HG03039 (cell line): ENCODE data around the gene ASTN2.

Source experiments
- ATAC-seq: cut with Tn5 transposase; IDR thresholded peaks from one replicate; pipeline ENCODE4 v1.9.1; 2021; ENCODE audit warnings: mild to moderate bottlenecking, moderate library complexity; ENCODE audit not compliant: unreplicated experiment

Gene ASTN2

DNA sequence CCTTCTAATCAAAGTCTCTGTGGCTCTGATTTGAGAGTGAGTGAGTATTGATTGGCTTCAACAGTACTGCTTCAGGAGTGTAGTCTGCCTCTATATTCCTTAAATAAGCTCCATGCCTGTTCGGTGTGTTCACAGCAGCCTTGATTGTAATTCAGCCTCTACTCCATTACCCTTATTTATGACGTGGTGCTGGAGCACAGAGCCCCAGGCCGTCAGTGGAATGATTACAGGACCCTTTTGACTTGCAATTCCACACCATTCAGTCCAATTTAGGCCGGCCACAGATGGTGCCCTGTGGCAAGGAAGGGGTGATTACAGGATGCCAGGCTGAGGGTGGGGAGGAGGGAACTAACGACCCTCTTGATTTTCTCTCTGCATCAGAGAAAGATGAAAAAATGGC, 110.3 kb downstream of the ASTN2 start:
- no peak for ATAC-seq

DNA sequence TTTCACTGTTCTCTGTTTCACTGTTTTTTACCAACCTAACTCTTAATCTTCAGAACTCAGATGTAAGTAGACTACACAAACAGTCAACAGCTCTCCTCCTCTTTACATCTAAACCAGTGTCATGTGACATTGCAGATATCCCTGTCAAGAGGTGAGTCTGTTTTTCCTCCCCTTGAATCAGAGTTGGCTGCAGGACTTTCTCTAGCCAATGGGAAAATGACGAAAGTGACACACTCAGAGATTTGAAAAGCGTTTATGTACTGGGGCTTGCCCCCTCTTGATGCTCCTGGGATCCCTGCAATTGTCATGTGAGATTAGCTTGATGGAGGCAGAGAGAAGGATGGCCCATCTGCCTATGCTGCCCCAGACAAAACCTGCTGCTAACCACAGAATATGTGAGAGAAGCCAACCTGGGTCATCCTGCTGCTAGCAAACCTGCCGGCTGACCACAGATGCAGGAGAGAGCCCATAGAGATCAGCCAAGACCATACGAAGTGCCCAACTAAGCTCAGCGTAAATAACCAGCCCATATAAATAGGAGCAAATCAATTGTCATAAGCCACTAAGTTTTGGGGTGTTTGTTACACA, 111.1 kb downstream of the ASTN2 start:
- ATAC-seq, result no peak

DNA sequence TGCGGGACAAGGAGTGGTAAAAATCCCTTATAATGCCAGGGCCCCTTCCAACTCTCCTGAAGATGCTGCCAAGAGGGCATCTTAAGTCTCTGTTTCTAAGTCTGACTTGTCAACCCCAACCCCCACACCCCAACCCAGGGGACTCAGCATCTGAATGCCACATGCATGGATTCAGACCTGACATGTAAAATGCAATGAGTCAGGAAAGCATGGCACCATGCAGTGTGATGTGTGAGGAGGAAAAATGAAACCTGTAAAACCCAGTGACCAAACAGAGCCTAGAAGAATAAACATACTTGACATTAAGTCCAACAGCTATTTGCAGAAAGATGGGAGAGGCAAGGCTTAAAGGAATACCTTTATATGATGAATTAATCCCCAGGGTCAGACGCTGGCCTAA, 112.4 kb downstream of the ASTN2 start:
- no peak for ATAC-seq

- no peak for ATAC-seq
These were observed 114.3 kb downstream of the ASTN2 start for GRCh38 chr9:117300371-117301110.

DNA sequence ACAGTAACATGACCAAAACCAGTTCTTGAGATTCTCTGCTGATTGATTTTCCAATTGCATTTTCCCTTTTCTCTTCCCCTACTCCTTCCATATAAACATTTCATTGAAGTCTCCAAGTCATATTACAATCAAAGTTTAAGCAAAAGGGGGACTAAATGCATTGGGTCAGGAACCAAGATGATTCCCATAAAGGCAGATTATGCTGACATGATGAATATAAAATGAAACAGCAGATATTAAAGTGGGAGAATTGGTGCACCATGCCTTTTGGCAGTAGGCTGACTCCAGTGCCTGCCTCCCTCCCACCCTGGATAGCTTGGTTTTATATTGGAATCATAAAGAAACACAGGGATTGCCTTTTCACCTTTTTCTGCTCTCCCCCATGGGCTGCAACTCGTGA, 118.4 kb downstream of the ASTN2 start:
- ATAC-seq, result no peak

DNA sequence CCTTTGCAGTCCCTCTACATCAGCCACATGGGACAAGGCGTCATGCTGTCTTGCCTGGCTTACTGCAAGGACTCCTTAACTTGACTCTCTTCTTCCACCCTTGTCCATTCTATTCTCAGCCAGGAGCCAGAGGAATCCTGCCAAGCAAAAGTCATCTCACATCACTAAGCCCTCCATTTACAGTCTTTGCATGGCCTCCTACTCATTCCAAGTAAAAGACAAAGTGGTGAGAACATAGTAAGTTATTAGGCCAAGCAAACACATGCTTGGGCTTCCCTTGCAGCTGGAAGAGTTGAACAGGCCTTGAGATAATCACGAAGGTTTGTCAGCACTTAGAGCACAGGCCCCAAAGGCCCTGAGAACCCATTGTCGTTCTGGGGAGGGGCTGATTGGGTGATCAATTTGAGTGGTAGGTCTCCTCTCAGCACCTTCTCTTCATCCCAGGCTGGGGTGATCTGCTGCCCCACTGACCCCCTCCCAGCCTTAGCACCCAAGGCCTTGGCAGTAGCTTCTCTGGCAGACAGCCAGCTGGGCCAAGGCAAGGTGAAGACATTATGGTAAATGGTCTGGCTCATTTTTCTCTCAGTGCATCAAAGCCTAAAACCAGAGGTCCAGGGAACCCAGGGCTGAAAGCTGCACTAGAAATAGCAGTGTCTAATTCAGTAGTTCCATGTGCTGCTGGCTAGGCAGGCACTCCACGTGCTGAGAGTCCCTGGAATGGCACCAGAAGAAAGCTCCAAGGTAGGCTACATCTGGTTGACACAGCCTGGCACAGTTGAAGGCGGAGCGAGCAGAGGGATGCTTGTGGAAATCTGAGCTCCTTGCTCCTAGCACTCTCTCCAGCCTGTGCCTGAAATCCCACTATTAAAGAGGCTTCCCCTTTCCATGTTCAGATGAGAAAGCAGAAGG, 121.4 kb downstream of the ASTN2 start:
- no peak for ATAC-seq

DNA sequence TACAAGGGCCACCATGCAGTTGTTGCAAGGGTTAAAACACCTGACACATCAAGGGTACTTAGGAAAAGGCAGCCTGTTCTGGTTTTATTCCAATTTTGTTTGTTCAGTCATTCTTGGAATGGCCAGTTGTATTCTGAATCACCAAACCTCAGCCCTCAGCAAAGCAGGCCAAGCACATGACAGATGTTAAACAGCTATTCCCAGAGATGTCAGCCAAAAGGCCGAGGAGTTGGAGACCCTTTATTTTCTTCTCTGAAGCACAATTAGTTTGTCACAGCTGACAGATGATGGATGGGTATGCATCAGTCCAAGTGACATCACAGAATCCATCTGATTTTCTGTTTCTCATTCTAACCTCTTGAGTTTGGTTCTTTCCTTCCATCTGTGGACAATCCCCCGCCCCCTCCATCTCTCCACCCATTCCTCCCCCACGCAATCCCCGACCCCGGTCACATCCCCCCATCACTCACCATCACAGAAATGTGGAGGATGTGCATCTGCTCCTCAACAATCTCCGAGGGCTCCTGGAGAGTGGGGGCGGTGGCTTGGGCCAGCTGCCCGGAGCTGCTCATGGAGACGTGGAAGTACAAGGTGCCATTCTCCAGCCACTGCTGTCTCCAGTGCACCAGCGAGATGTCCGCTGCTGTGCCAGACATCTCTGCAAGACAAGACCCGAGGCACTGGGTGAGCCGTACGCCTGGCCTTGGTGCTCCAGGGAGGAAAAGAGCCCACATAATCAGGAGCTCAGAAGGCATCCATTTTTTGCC, 123.8 kb downstream of the ASTN2 start:
- no peak for ATAC-seq

DNA sequence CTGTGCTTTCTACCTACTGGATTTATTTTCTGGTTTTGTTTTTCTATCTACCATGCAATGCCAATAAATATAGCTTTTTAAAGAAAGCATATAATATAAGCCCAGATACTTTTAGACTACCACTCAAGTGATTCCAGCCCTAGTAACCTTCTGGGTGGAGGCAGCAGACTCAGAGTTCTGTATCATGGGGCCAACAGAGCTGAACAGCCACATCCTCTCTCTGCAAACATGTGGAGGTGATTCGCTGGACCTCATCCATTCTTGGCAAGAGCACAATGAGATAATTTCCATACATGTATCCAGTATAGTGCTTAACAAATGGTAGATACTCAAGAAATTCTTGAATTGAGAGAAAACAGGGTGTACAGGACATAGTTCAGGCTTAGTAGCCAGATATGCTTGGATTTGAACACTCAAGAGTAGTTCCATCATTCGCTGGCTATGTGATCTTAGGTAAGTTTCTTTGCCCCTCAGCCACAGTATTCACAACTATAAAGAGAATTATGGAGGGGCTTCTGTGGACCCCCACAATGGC, 124.5 kb downstream of the ASTN2 start:
- no peak for ATAC-seq

GRCh38 chr9:117286245-117286644, 128.6 kb downstream of the ASTN2 start:
- ATAC-seq, result no peak

DNA sequence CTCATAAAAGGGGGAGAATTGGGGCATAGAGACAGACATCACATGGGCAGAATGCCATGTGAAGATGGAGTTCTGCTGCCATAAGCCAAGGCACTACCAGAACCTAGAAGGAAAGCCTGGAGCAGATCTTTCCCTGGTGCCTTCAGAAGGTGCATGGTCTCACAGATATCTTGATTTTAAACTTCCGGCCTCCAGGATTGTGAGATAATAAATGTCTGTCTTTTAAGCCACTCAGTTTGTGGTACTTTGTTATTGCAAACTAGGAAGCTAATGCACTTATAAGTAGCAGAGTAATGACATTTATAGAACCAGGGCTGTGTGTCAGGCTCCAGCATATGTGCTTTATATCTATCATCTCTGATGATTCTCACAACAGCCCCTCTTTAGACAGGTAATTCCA, 130.4 kb downstream of the ASTN2 start:
- no peak for ATAC-seq

- ATAC-seq, result no peak
These were observed 132.3 kb downstream of the ASTN2 start for GRCh38 chr9:117282541-117282940.

DNA sequence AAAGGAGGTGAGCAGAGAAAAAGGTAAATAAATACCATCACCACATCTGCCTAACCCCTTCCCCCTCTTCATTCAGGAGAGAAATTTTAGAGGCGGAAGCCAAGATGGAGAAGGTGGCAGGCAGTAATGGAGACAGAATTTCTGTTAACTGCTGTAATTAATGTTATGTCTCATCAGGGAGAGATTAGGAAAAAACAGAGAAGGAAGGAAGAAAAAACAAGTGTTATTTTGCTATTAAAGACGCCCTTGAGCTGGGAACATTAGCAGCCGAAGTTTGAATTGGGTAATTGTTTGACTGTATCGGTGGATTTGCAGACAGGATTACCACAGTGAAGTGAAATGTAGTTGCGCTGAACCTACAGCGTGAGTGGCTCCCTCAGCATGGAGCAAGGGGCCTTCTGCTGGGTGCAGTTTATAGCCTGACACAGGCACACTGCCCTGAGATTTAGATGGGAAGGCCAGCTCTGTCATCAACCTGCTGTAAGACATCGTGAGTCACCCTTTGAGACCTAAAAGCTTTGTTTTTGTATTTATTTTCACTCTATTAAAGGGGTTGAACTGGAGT, 136.3 kb downstream of the ASTN2 start:
- ATAC-seq, result no peak

DNA sequence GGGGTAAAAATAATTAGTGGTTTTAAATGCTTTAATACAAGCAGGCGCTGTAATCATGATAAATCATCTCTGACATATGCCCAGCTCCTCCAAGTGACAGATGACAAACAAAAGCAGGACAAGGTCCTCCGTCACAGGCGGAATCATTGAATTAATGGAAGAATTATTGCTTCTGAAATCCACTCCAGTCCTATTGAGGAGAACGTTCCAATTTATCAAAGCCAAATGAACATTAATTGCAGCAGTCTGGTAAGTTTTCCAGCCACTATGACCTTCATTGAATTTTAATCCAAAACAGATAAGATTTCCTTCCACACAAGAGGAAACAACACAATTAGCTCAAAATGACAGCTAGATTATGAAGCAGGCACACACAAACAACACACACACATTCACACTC, 136.8 kb downstream of the ASTN2 start:
- ATAC-seq, result no peak

- no peak for ATAC-seq
These were observed 138.4 kb downstream of the ASTN2 start for GRCh38 chr9:117276444-117276843.

DNA sequence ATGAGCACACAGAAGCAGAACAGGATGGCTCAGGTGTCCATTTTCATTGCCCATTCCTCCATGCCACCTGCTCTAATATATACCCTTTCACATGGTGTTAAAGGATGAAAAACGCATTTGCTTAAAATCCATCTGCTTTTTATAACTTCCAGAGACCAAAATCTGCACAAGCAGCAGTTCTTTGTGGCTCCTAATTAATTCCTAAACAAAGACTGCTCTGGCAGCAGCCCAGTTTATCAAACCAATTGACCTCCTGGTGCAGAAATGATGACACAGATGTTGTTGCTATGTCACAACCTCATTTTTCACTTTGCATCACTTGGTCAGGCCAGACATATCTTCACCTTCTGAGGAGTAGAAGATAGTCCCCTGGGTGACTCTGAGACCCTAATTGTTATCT, 141.2 kb downstream of the ASTN2 start:
- no peak for ATAC-seq

GRCh38 chr9:117268847-117269446, 145.9 kb downstream of the ASTN2 start:
- ATAC-seq, result no peak

DNA sequence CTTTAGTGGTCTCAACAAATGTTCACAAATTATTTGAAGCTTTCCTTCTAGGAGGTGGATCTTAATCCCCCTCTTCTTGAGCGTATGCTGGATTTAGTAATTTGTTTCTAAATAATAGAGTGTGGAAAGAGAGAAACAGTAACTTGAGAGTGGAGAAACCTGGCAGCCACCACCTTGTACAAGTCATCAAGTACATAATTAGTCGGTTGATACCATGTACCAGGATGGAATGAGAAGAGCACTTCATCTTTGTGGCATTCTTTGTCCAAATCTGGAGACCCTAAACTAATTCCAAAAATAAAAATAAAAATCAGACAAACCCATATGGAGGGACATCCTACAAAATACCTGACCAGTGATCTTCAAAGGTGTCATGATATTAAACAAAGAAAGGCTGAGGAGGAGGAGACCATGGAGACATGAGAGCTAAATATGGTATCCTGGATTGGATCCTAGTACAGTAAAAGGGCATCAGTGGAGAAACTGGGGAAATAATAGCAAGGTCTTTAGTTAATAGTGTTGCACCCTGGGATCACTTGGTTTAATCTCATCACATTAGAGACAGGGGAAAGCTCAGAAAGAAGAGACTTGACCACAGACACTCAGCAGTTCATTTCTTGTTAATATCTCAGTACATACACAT, 147.9 kb downstream of the ASTN2 start:
- no peak for ATAC-seq

DNA sequence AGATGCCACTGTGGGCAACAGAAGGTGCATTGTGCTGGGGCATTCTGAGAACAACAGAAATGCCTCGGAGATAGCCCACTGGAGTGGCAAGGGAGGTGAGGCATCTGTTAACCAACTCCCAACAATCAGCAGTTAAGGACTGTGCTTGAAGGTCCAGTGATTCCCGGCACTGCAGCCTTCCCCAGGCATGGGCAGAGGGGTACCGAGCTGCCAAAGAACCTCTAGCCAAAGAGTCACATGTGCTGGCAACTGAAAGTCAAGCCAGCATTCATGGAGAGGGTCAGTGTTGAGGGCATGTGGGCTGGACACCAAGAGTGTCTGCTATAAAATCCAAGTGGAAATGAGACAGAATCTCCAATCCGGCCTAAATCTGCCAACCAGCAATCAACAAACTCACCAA, 149.6 kb downstream of the ASTN2 start:
- no peak for ATAC-seq

- ATAC-seq, result no peak
These were observed 156.5 kb downstream of the ASTN2 start for GRCh38 chr9:117258184-117258866.
